ENCODE results near the gene RNU1-2. TPM values are rescaled to one million over a fixed set of nuclear protein-coding genes. Genes with fewer than 3 reads are reported as not detected.

The RNU1-2 gene

Small RNAs within 50 kb of the gene (microRNA-seq; reads per million reads assigned to microRNA genes)
- gene MIR3675 = not detected
